GM20431 (cell line): ENCODE data around the gene QSOX2.

Experiments
- in situ Hi-C: fragments of 300-500 bp; cut with MseI, MboI; formaldehyde crosslinking; loops from one replicate; pipeline ENCODE4 v1.15.0; 2020; ENCODE audit warnings: low sequenced_read_pairs; ENCODE audit not compliant: unreplicated experiment

QSOX2 gene

DNA sequence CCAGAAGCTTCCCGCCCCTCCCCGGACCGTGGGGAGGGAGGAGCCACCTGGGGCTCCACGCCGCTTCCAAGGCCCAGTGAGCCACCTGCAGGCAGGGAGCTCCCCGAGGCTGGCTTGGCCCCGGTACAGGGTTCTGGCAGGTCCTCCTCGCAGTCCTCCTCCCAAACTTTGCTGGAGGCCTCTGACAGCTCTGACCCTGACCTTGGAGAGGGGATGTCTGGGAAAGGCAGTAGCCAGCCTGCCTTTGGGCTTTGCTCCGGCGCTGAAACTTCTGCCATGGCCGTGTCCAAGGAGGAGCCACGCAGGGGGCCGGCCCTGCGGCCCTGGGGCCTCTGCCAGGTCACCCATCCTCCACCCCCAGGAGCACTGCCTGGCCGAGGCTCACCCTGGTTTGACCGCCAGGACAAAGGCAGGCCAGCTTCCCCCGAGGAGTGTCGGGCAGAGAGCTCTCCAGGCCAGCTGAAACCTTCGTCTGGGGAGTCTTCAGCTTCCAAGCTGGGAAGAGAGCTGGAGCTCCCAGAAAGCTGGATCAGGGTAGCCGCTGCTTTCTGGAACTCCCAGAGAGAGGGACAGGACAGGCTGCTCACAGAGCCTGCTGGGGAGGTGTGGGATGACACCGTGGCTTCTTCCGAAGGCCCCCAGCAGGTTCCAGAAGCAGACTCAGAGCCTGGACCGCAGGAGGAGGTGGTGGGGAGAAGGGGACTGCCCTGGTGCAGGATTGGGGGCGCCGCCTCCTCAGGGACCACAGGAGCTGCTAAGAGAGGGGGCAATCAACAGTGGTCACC, 9.0 kb upstream of the QSOX2 start:
- in situ Hi-C loops, result no loop called here

- in situ Hi-C loops, result no loop called here
These were observed 7.9 kb upstream of the QSOX2 start for GRCh38 chr9:136253246-136254130.

DNA sequence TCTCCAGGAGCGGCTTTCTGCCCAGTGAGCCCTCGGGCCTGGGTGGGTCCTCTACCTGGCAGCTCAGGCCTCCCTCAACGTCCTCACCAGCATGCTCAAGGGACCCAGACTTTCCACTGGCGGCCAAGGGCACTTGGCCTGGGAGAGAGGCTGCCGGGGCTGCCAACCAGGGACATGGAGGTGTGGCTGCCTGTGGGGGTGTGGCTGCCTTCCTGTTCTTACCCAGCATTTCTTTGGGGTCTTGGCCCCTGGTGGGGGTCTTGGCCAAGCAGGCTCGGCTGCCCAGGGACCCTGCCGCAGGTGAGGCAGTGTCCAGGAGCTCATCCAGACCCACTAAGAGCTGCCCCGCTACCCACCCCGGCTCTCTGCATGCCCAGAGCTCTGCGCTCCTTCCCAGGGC, 7.2 kb upstream of the QSOX2 start:
- in situ Hi-C loops, result no loop called here

- in situ Hi-C loops, result no loop called here
These were observed 6.7 kb upstream of the QSOX2 start for GRCh38 chr9:136252281-136252680.

- in situ Hi-C loops, result no loop called here
These were observed 5.9 kb upstream of the QSOX2 start for GRCh38 chr9:136251264-136252115.

GRCh38 chr9:136250676-136251075, 5.1 kb upstream of the QSOX2 start:
- in situ Hi-C loops, result no loop called here

- in situ Hi-C loops, result no loop called here
These were observed 4.4 kb upstream of the QSOX2 start for GRCh38 chr9:136249877-136250559.

DNA sequence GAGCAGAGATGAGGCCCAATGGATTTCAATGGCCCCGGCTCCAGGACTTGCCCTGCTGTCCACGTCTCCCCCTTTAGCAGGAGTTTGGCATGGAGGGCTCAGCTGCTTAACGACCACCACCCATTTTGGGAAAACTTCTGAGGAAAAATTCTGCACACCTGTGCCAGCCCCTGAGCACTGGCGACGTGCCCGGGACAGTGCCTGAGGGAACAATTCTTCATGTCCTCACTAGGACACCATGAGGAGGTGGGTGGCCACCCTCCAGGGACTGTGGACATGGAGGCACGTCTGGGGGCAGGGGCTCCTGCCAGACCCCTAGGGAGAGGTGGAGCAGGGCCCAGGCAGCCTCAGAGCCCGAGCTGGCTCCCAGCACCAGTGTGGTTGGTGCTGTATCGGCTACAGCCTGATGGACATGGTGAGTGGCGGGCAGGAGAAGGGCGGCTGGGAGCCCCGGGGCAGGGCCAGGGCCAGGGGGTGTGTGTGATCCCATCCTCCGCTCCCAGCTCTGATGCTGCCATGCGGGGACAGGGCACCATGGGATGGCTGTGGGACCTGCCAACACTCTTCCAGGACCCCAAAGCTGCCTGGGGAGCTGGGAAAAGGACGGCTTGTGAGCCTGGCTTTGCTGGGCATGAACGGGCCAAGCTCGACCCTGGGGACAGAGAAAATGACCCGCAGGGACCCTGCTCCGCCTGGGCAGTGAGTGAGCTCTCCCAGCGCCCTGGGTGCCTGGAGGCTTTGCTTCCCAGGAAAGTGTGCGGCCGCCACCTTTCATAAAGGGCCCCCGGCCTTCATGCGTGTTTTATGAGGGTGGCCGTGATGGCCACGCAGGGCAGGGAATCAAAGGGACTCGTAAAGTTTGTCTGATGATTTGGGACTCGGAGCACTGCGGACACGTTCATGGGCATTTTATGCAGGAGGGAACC, 3.6 kb upstream of the QSOX2 start:
- in situ Hi-C loops, result no loop called here

DNA sequence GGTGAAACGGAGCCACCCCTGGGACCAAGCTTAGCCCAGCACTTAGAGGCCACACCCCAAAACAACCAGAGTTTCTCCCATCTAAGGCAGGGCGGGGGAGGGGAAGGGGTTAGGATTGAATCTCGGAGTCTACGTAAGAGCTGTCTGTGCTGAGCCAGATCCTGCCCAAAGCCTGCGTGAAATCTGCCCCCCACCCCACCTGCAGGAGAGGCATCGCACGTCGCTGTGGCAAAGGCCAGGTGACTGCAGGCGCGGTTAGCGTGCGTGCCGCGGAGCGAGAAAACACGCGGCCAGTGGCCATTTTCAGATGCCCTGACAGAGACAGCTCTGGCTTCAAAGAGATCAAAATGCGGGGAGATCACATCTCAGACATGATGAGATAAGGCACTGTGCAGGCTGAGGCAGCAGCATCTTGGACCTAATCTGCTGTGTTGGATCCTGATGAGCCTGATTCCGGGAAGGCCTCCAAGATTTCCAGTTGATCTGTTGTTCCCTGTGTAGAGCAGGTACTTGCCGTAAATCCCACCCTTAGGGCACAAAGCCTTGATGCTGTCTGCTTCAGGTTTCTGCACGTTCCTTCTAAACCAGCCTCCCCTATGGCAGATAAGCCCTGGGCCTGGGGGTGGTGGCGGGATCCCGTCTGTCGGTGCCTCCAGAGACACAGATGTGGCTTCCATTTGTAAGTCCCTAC, 2.5 kb upstream of the QSOX2 start:
- in situ Hi-C loops, result no loop called here

- in situ Hi-C loops, result no loop called here
These were observed 1.9 kb upstream of the QSOX2 start for GRCh38 chr9:136247551-136247916.

DNA sequence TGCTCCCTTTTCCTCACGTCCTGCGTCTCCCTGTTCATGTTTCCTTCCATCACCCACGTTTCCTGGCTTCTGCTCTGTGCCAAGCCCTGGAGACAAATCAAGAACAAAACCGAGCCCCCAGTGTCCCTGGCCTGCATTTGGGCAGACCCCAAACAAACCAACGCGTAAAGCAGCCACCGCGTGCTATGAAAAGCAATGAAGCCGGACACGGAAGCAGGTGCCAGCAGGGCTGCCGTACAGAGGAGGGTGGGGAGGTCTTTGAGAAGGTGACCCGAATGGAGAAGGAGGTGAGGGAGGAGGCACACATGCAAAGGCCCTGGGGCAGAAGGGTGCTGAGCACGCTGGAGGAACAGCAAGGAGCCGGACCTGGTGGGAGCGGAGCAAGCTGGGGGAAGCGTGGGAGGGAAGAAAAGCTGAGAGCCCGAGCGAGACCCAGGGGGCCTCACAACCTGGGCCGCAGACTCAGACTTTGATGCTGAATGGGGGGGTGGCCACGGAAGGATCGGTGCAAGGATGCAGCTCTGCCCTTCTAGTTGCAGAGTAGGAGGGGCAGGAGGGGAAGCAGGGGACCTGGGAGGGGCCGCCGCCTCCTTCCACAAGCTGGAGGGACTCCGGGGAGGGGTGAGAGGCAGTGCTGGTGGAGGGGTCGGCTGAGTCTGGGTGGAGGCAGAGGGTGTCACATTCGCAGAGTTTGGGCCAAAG, 1.4 kb upstream of the QSOX2 start:
- in situ Hi-C loops, result no loop called here

- in situ Hi-C loops, result no loop called here
These were observed 718 bp downstream of the QSOX2 start for GRCh38 chr9:136244969-136245218.

DNA sequence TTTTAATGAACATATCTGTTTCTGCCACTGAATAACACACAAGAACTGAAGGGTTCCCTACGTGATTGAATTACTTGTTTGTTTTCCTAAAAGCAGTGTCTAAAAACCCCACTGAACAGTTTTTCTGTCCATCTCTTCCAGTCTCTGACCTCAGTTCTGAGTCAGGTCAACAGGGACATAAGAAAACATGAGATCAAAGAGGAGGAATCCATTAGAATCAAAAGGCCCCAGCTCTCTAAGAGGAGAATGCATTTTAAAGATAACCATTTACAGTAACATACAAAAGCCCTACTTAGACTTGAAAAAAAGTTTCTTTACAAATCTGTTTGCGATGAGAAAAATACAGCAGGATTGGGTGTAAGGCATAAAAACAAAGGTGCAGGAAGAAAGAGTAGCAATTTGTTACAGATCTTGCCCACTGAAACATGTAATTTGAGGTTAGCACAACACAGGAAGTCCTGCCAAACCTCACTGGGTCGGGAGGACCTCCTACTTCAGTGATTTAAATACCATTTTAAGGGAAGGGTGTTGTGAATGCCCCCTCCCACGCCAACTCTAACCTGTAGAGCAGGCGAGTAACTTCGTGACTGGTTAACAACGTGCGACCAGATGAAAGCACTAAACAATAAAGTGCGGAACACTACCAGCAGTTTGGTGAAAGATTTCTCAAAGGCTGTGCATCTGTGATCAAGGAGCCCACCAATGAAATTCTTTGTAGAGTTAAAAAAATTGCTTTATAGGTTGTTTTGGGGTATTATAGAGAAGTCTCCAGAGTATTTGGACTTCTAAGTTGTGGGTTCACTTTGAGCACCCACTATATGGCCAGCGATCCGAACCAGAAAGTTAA, 1.3 kb downstream of the QSOX2 start:
- in situ Hi-C loops, result no loop called here

- in situ Hi-C loops, result no loop called here
These were observed 2.0 kb downstream of the QSOX2 start for GRCh38 chr9:136243631-136244030.

DNA sequence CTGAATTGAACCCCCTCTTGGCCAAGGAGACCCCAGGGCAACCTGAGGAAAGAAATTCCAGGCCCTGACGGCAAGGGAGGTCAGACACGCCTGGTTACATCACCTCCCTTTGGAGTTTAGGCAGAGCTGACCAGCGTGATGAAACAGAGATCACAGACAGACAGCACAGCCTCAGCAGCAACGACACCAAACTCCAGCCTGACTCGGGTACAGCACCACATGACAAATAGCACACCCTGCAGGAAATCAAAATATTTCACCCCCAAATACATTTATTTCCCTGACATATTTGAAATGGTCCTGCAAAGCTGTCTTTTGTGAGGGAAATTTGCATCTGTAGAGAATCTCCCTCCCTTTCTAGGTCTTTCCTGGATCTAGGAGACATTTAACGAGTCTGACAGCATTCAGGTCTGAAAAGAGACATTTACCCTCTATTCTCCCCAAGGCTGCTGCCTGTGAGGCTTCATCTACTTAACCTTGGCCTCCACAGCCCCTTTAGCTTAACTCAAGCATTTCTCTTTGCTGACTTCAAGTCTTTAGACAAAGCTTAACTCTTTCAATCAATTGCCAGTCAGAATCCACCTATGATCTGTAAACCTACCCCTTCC, 2.6 kb downstream of the QSOX2 start:
- in situ Hi-C loops, result no loop called here

DNA sequence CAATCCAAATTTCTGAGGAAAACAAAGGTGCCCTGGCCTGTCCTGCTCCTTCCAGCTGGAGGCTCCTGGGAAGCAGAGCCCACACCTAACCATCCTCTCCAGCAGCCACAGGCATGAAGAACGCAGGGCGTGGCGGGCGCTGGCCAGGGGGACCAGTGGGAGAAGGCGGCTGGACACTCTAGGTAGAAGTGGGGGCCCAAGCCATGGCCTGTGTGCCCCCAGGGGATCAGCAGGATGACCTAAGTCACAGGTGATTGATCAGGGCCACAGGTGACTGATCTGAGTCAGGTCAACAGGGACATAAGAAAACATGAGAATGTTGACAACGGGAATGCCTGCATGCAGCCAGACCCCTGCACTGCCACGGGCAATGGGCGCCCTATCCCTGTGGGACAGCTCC, 3.4 kb downstream of the QSOX2 start:
- in situ Hi-C loops, result no loop called here

DNA sequence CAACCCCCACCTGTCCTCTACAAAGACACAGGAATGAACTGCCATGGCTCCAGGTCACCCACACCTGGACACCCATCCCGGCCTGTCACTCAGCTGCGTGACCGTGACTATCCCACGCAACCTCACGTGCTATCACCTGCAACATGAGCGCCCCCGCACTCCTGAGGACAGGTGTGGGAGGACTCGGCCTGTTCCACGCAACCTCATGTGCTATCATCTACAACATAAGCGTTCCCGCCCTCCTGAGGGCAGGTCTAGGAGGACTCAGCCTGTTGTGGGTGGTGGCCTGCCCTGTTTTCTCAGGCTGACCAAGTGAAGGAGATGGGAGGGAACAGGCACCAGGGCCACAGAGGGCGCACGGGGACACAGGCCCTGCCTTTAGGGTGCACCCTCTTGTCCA, 4.1 kb downstream of the QSOX2 start:
- in situ Hi-C loops, result no loop called here
